C4-2B (cell line): Measurements from ENCODE around the gene LRRC15.
A peak's percentile ranks its signal among the peaks of the same experiment; 100 is the strongest.

Experiments used
- H3K27ac ChIP-seq: fragments of 450-650 bp; 2 replicates; pipeline ENCODE4 v1.5.1; 2017
- CTCF ChIP-seq: fragments of 450-650 bp; conservative IDR thresholded peaks from 2 replicates; pipeline ENCODE4 v1.5.1; 2017; ENCODE audit warnings: mild to moderate bottlenecking
- ZFX ChIP-seq: fragments of 450-650 bp; IDR thresholded peaks from 2 replicates; pipeline ENCODE4 v1.6.1; 2017

LRRC15 gene

GRCh38 chr3:194323785-194324735, 45.5 kb downstream of the LRRC15 start:
- TF ChIP-seq CTCF = no peak
- TF ChIP-seq ZFX = no peak
- H3K27ac ChIP-seq = no peak overlapping the region

GRCh38 chr3:194322678-194323211, 46.8 kb downstream of the LRRC15 start:
- 0 out of 2 replicates have a peak overlapping the region, but pooled peaks have one; percentile 6 for H3K27ac ChIP-seq
- TF ChIP-seq ZFX (no peak), CTCF (no peak)

GRCh38 chr3:194321693-194322640, 47.6 kb downstream of the LRRC15 start:
- peak overlapping the region; percentile 6; the same call in 1 of the 2 replicates for H3K27ac ChIP-seq
- no peak for TF ChIP-seq ZFX
- no peak for TF ChIP-seq CTCF

GRCh38 chr3:194320744-194321243, 48.7 kb downstream of the LRRC15 start:
- no peak overlapping the region for H3K27ac ChIP-seq
- TF ChIP-seq ZFX (no peak), CTCF (no peak)

GRCh38 chr3:194320100-194320499, 49.4 kb downstream of the LRRC15 start:
- TF ChIP-seq ZFX (no peak), CTCF (no peak)
- H3K27ac ChIP-seq = no peak overlapping the region

GRCh38 chr3:194318511-194319161, 50.9 kb downstream of the LRRC15 start:
- TF ChIP-seq CTCF (no peak), ZFX (no peak)

More at GRCh38 chr3:194318511-194319161, 50.9 kb downstream of the LRRC15 start:
- H3K27ac ChIP-seq = no peak overlapping the region
